Prostate gland (tissue), 2 donors: ENCODE results near the gene EXOSC7. TPM values are rescaled to one million over a fixed set of nuclear protein-coding genes. Genes with fewer than 3 reads are reported as not detected.

Source experiments
- DNase-seq: peaks from one replicate; pipeline ENCODE4 v3.0.0-alpha.2; 2019; ENCODE audit warnings: low spot score
- H3K27ac ChIP-seq, 2 donors: fragments of 200-600 bp; sonication (generic); 2 replicates each; pipeline ENCODE4 v1.5.1; 2017 to 2019
- H3K27me3 ChIP-seq: fragments of 200-600 bp; sonication (generic); replicated peaks from 2 replicates; pipeline ENCODE4 v1.5.1; 2019; ENCODE audit not compliant: insufficient read depth
- H3K36me3 ChIP-seq, 2 donors: fragments of 200-600 bp; sonication (generic); 1 replicate in 1 of 2; 2 replicates in 1 of 2; pipeline versions ENCODE4 v1.5.1 to v1.8.1; 2017 to 2019
- H3K4me1 ChIP-seq: fragments of 200-600 bp; sonication (generic); replicated peaks from 2 replicates; pipeline ENCODE4 v1.5.1; 2019
- H3K4me3 ChIP-seq, 2 donors: fragments of 200-600 bp; sonication (generic); 2 replicates each; pipeline ENCODE4 v1.5.1; 2017 to 2019
- H3K9me3 ChIP-seq: fragments of 200-600 bp; sonication (generic); 2 replicates; pipeline ENCODE4 v1.5.1; 2017
- CTCF ChIP-seq, 4 experiments: fragments of 200-600 bp in 2 of 4; fragments of 450-650 bp in 2 of 4; sonication (generic) in 2 of 4; IDR thresholded peaks; 1 replicate in 3 of 4; 2 replicates in 1 of 4; pipeline ENCODE4 v1.5.1; 2016 to 2019; ENCODE audit warnings: antibody characterized with exemption in 4 of 4, mild to moderate bottlenecking in 2 of 4, moderate library complexity in 2 of 4
- POLR2A ChIP-seq: fragments of 450-650 bp; IDR thresholded peaks from one replicate; pipeline ENCODE4 v1.6.1; 2016; ENCODE audit warnings: antibody characterized with exemption, mild to moderate bottlenecking
- POLR2AphosphoS5 ChIP-seq: sonication (generic); formaldehyde crosslinking; IDR thresholded peaks from one replicate; pipeline ENCODE4 v1.6.1; 2017; ENCODE audit warnings: antibody characterized with exemption
- WGBS: methylation state at CpG from one replicate; pipeline ENCODE4 v1.1.5; 2018; 5-methylcytosine and 5-hydroxymethylcytosine counted together
- intact Hi-C: fragments of 100-400 bp; cut with DNase I; formaldehyde crosslinking; loops from one replicate; pipeline ENCODE4 v1.14.2; 2022
- small RNA-seq, 2 donors: library from RNA; depleted of rRNA; stranded (forward); fragments of <200 nt; gene quantifications; one replicate each; pipeline ENCODE3, GENCODE V24; 2016
- total RNA-seq, 2 donors: library from RNA; depleted of rRNA; stranded (reverse); fragments of >200 nt; gene quantifications; one replicate each; pipeline ENCODE4 v1.1.0, GENCODE V29; 2016

The EXOSC7 gene
- total RNA-seq, 2 donors from 2014 or later = 55.2 to 56.2 TPM

- intact Hi-C loops = no loop called here
- 93% methylated on average over 2 of the region's 2 CpGs for WGBS
- TF ChIP-seq POLR2AphosphoS5 (no peak), CTCF (IDR thresholded peaks at IDR 0.05) (no peak), POLR2A (no peak)
- Histone ChIP-seq H3K36me3 (no peaks in the 10 kb centered on the region), H3K4me1 (peaks cover 8% of the 10 kb centered on the region), H3K4me3 (no peak overlapping the region), H3K27ac (no peak overlapping the region), H3K9me3 (no peaks in the 10 kb centered on the region), H3K27me3 (no peaks in the 10 kb centered on the region)
- DNase-seq = no peak
Measured at GRCh38 chr3:45059132-45059531, 83.1 kb downstream of the EXOSC7 start.

- intact Hi-C loops = no loop called here
- Histone ChIP-seq H3K27me3 (no peaks in the 10 kb centered on the region), H3K9me3 (no peaks in the 10 kb centered on the region), H3K27ac (no peak overlapping the region), H3K36me3 (no peaks in the 10 kb centered on the region), H3K4me1 (peaks cover 8% of the 10 kb centered on the region), H3K4me3 (no peak overlapping the region)
- DNase-seq = no peak
- WGBS = 75% methylated on average over 4 of the region's 4 CpGs
- no peak for TF ChIP-seq POLR2A
- no peak for TF ChIP-seq POLR2AphosphoS5
- TF ChIP-seq CTCF (IDR thresholded peaks at IDR 0.05) = no peak
Measured at GRCh38 chr3:45060165-45060892, 84.3 kb downstream of the EXOSC7 start.

Small RNAs within 50 kb of the gene (small RNA-seq; reads per million reads assigned to genes)
- gene RNU5B-3P = 0 reads per million in 2 donors

Other genes with a start within 250 kb of the EXOSC7 start
- gene ZNF501, start 246.6 kb upstream of the EXOSC7 start, total RNA-seq = 10 to 100 TPM in 1 of 2 donors, 1 to 10 TPM in 1; 9.7 to 23.6 TPM
- gene KIAA1143, start 214.6 kb upstream of the EXOSC7 start, total RNA-seq = 10 to 100 TPM; 23.6 to 24.4 TPM
- 1 to 10 TPM in 1 of 2 donors, under 1 TPM in 1; 0.55 to 4.8 TPM for gene KIF15, start 214.4 kb upstream of the EXOSC7 start, total RNA-seq
- 10 to 100 TPM; 19.1 to 27.1 TPM for gene TMEM42, start 114.3 kb upstream of the EXOSC7 start, total RNA-seq
- 1,000 to 10,000 TPM in 1 of 2 donors, 1 to 10 TPM in 1; 7.4 to 2,264 TPM for gene TGM4, start 101.6 kb upstream of the EXOSC7 start, total RNA-seq
- 10 to 100 TPM; 64.6 to 91.7 TPM for gene ZDHHC3, start 70 bp upstream of the EXOSC7 start, total RNA-seq
- 10 to 100 TPM; 16.0 to 61.1 TPM for gene CLEC3B, start 50.1 kb downstream of the EXOSC7 start, total RNA-seq
- 10 to 100 TPM; 14.3 to 21.5 TPM for gene CDCP1, start 170.1 kb downstream of the EXOSC7 start, total RNA-seq